Chondrocyte (in vitro differentiated cells): ENCODE results near the gene ALDH1A3. TPM values are rescaled to one million over a fixed set of nuclear protein-coding genes. Genes with fewer than 3 reads are reported as not detected.

Experiments used
- DNase-seq: peaks from one replicate; pipeline ENCODE4 v3.0.0; 2021; ENCODE audit warnings: mixed read lengths, low spot score
- H3K27ac Mint-ChIP-seq: one replicate; pipeline ENCODE4 v1.8.0; 2021; ENCODE audit warnings: mild to moderate bottlenecking, moderate library complexity, mixed read lengths; ENCODE audit not compliant: unreplicated experiment
- H3K27me3 Mint-ChIP-seq: 2 replicates; pipeline ENCODE4 v1.8.0; 2021; ENCODE audit warnings: low read depth, mixed read lengths
- H3K36me3 Mint-ChIP-seq: 2 replicates; pipeline ENCODE4 v1.8.0; 2021; ENCODE audit warnings: low read depth, mixed read lengths
- H3K4me1 Mint-ChIP-seq: 2 replicates; pipeline ENCODE4 v1.8.0; 2021; ENCODE audit warnings: low read depth, mild to moderate bottlenecking, mixed read lengths
- H3K4me3 Mint-ChIP-seq: one replicate; pipeline ENCODE4 v1.8.0; 2021; ENCODE audit warnings: mild to moderate bottlenecking, moderate library complexity, mixed read lengths; ENCODE audit not compliant: unreplicated experiment
- H3K9me3 Mint-ChIP-seq: 2 replicates; pipeline ENCODE4 v1.8.0; 2021; ENCODE audit warnings: low read depth, mixed read lengths
- CTCF ChIP-seq: fragments of 200-600 bp; sonication (generic); IDR thresholded peaks from 2 replicates; pipeline ENCODE4 v1.5.0; 2021; ENCODE audit warnings: antibody characterized with exemption, mild to moderate bottlenecking, moderate library complexity
- total RNA-seq: library from RNA; stranded (reverse); gene quantifications from 3 replicates; pipeline ENCODE4 v1.2.1, GENCODE V29; 2021

Gene ALDH1A3
- total RNA-seq, 1 donor from 2014 or later, result 0.55 TPM

- H3K9me3 Mint-ChIP-seq, result no peaks in the 10 kb centered on the region
- no peak for TF ChIP-seq CTCF
- DNase-seq, result no peak
- H3K36me3 Mint-ChIP-seq, result no peaks in the 10 kb centered on the region
- peaks cover 12% of the 10 kb centered on the region for H3K4me1 Mint-ChIP-seq
- no peak overlapping the region for H3K27ac Mint-ChIP-seq
- no peaks in the 10 kb centered on the region for H3K27me3 Mint-ChIP-seq
- no peak overlapping the region for H3K4me3 Mint-ChIP-seq
Measured at GRCh38 chr15:100937171-100937570, 57.5 kb downstream of the ALDH1A3 start.

GRCh38 chr15:100939791-100940190, 60.2 kb downstream of the ALDH1A3 start:
- Mint-ChIP-seq H3K4me1 (peaks cover 14% of the 10 kb centered on the region), H3K36me3 (no peaks in the 10 kb centered on the region), H3K27me3 (no peaks in the 10 kb centered on the region), H3K27ac (no peak overlapping the region), H3K4me3 (no peak overlapping the region), H3K9me3 (no peaks in the 10 kb centered on the region)
- DNase-seq, result no peak
- TF ChIP-seq CTCF, result no peak

GRCh38 chr15:100940767-100941379, 61.2 kb downstream of the ALDH1A3 start:
- Mint-ChIP-seq H3K36me3 (no peaks in the 10 kb centered on the region), H3K4me3 (no peak overlapping the region), H3K27me3 (no peaks in the 10 kb centered on the region), H3K27ac (no peak overlapping the region), H3K4me1 (peaks cover 14% of the 10 kb centered on the region), H3K9me3 (no peaks in the 10 kb centered on the region)
- no peak for DNase-seq
- no peak for TF ChIP-seq CTCF

- H3K27me3 Mint-ChIP-seq, result no peaks in the 10 kb centered on the region
- peaks cover 14% of the 10 kb centered on the region for H3K4me1 Mint-ChIP-seq
- H3K4me3 Mint-ChIP-seq, result no peak overlapping the region
- H3K27ac Mint-ChIP-seq, result no peak overlapping the region
- no peaks in the 10 kb centered on the region for H3K9me3 Mint-ChIP-seq
- TF ChIP-seq CTCF, result no peak
- DNase-seq, result no peak
- no peaks in the 10 kb centered on the region for H3K36me3 Mint-ChIP-seq
Measured at GRCh38 chr15:100941536-100941935, 61.9 kb downstream of the ALDH1A3 start.

- H3K4me3 Mint-ChIP-seq, result no peak overlapping the region
- H3K4me1 Mint-ChIP-seq, result peaks cover 18% of the 10 kb centered on the region
- H3K27me3 Mint-ChIP-seq, result no peaks in the 10 kb centered on the region
- DNase-seq, result no peak
- H3K36me3 Mint-ChIP-seq, result no peaks in the 10 kb centered on the region
- H3K27ac Mint-ChIP-seq, result no peak overlapping the region
- H3K9me3 Mint-ChIP-seq, result no peaks in the 10 kb centered on the region
- TF ChIP-seq CTCF, result no peak
Measured at GRCh38 chr15:100942656-100943425, 63.2 kb downstream of the ALDH1A3 start.
